Dendritic cell treated with granulocyte-macrophage colony-stimulating factor and Interleukin-4, amounts not matched to agents 40 ng/mL and 50 ng/mL, for 4 days (primary cell): ENCODE data around the gene TBC1D19.

Experiments used
- H3K27ac Mint-ChIP-seq: one replicate; pipeline ENCODE4 v1.8.0; 2022; ENCODE audit warnings: mild to moderate bottlenecking, mixed read lengths
- H3K27me3 Mint-ChIP-seq: one replicate; pipeline ENCODE4 v1.8.0; 2022; ENCODE audit warnings: mild to moderate bottlenecking, mixed read lengths
- H3K36me3 Mint-ChIP-seq: one replicate; pipeline ENCODE4 v1.8.0; 2022; ENCODE audit warnings: low read depth, mixed read lengths
- H3K4me1 Mint-ChIP-seq: one replicate; pipeline ENCODE4 v1.8.0; 2022; ENCODE audit warnings: low read depth, mixed read lengths
- H3K4me3 Mint-ChIP-seq: one replicate; pipeline ENCODE4 v1.8.0; 2022; ENCODE audit warnings: mild to moderate bottlenecking, moderate library complexity, mixed read lengths
- H3K9me3 Mint-ChIP-seq: one replicate; pipeline ENCODE4 v1.8.0; 2022; ENCODE audit warnings: mixed read lengths
- intact Hi-C: fragments of 100-400 bp; cut with micrococcal nuclease; formaldehyde crosslinking; loops from one replicate; pipeline ENCODE4 v1.15.0; 2022

The TBC1D19 gene

GRCh38 chr4:26772096-26772873 is 188.4 kb downstream of the TBC1D19 start:
- intact Hi-C loops = no loop called here
- no peaks in the 10 kb centered on the region for H3K9me3 Mint-ChIP-seq
- H3K4me1 Mint-ChIP-seq = no peaks in the 10 kb centered on the region
- H3K36me3 Mint-ChIP-seq = no peaks in the 10 kb centered on the region
- no peak overlapping the region for H3K27ac Mint-ChIP-seq
- H3K27me3 Mint-ChIP-seq = no peaks in the 10 kb centered on the region
- no peak overlapping the region for H3K4me3 Mint-ChIP-seq

GRCh38 chr4:26779224-26779623 is 195.3 kb downstream of the TBC1D19 start:
- H3K27ac Mint-ChIP-seq = no peak overlapping the region
- intact Hi-C loops = no loop called here
- H3K4me1 Mint-ChIP-seq = no peaks in the 10 kb centered on the region
- no peaks in the 10 kb centered on the region for H3K27me3 Mint-ChIP-seq
- no peak overlapping the region for H3K4me3 Mint-ChIP-seq
- H3K9me3 Mint-ChIP-seq = no peaks in the 10 kb centered on the region
- H3K36me3 Mint-ChIP-seq = no peaks in the 10 kb centered on the region

GRCh38 chr4:26779674-26780073 is 195.8 kb downstream of the TBC1D19 start:
- Mint-ChIP-seq H3K27me3 (no peaks in the 10 kb centered on the region), H3K4me1 (no peaks in the 10 kb centered on the region), H3K27ac (no peak overlapping the region), H3K36me3 (no peaks in the 10 kb centered on the region), H3K9me3 (no peaks in the 10 kb centered on the region), H3K4me3 (no peak overlapping the region)
- intact Hi-C loops = no loop called here

- Mint-ChIP-seq H3K4me1 (no peaks in the 10 kb centered on the region), H3K4me3 (no peak overlapping the region), H3K36me3 (no peaks in the 10 kb centered on the region), H3K27ac (no peak overlapping the region), H3K27me3 (no peaks in the 10 kb centered on the region), H3K9me3 (no peaks in the 10 kb centered on the region)
- intact Hi-C loops = no loop called here
Observed at GRCh38 chr4:26780539-26780938, 196.7 kb downstream of the TBC1D19 start.

- Mint-ChIP-seq H3K9me3 (no peaks in the 10 kb centered on the region), H3K4me1 (peaks cover 11% of the 10 kb centered on the region), H3K27me3 (no peaks in the 10 kb centered on the region), H3K4me3 (no peak overlapping the region), H3K27ac (no peak overlapping the region), H3K36me3 (no peaks in the 10 kb centered on the region)
- intact Hi-C loops = no loop called here
Observed at GRCh38 chr4:26782168-26782829, 198.4 kb downstream of the TBC1D19 start.

- H3K4me3 Mint-ChIP-seq = no peak overlapping the region
- H3K27ac Mint-ChIP-seq = no peak overlapping the region
- peaks cover 16% of the 10 kb centered on the region for H3K4me1 Mint-ChIP-seq
- peaks cover 1% of the 10 kb centered on the region for H3K27me3 Mint-ChIP-seq
- no peaks in the 10 kb centered on the region for H3K9me3 Mint-ChIP-seq
- no peaks in the 10 kb centered on the region for H3K36me3 Mint-ChIP-seq
- intact Hi-C loops = no loop called here
Observed at GRCh38 chr4:26782830-26783202, 198.9 kb downstream of the TBC1D19 start.

- Mint-ChIP-seq H3K4me3 (no peak overlapping the region), H3K9me3 (no peaks in the 10 kb centered on the region), H3K27me3 (peaks cover 1% of the 10 kb centered on the region), H3K27ac (no peak overlapping the region), H3K36me3 (no peaks in the 10 kb centered on the region), H3K4me1 (peaks cover 21% of the 10 kb centered on the region)
- intact Hi-C loops = no loop called here
Observed at GRCh38 chr4:26784207-26784865, 200.5 kb downstream of the TBC1D19 start.

GRCh38 chr4:26785312-26785711 is 201.4 kb downstream of the TBC1D19 start:
- H3K27ac Mint-ChIP-seq = no peak overlapping the region
- peaks cover 21% of the 10 kb centered on the region for H3K4me1 Mint-ChIP-seq
- no peaks in the 10 kb centered on the region for H3K9me3 Mint-ChIP-seq
- H3K4me3 Mint-ChIP-seq = no peak overlapping the region
- peaks cover 1% of the 10 kb centered on the region for H3K27me3 Mint-ChIP-seq
- H3K36me3 Mint-ChIP-seq = no peaks in the 10 kb centered on the region
- intact Hi-C loops = no loop called here

- Mint-ChIP-seq H3K4me3 (no peak overlapping the region), H3K4me1 (peaks cover 21% of the 10 kb centered on the region), H3K36me3 (no peaks in the 10 kb centered on the region), H3K27ac (no peak overlapping the region), H3K9me3 (no peaks in the 10 kb centered on the region), H3K27me3 (peaks cover 1% of the 10 kb centered on the region)
- intact Hi-C loops = no loop called here
Observed at GRCh38 chr4:26785810-26786209, 201.9 kb downstream of the TBC1D19 start.

GRCh38 chr4:26786916-26787315 is 203.0 kb downstream of the TBC1D19 start:
- Mint-ChIP-seq H3K27me3 (peaks cover 7% of the 10 kb centered on the region), H3K9me3 (no peaks in the 10 kb centered on the region), H3K36me3 (no peaks in the 10 kb centered on the region), H3K4me1 (peaks cover 24% of the 10 kb centered on the region), H3K4me3 (no peak overlapping the region), H3K27ac (no peak overlapping the region)
- intact Hi-C loops = no loop called here

- H3K4me1 Mint-ChIP-seq = peaks cover 32% of the 10 kb centered on the region
- no peak overlapping the region for H3K4me3 Mint-ChIP-seq
- H3K27me3 Mint-ChIP-seq = peaks cover 7% of the 10 kb centered on the region
- H3K9me3 Mint-ChIP-seq = no peaks in the 10 kb centered on the region
- H3K36me3 Mint-ChIP-seq = no peaks in the 10 kb centered on the region
- intact Hi-C loops = loop anchor here (2.0 kb wide), 1 partner anchor 223 kb away; no protein-coding TSS in a partner anchor
- no peak overlapping the region for H3K27ac Mint-ChIP-seq
Observed at GRCh38 chr4:26787461-26788340, 203.8 kb downstream of the TBC1D19 start.

- Mint-ChIP-seq H3K4me3 (no peak overlapping the region), H3K27me3 (peaks cover 7% of the 10 kb centered on the region), H3K27ac (no peak overlapping the region), H3K4me1 (peaks cover 35% of the 10 kb centered on the region), H3K9me3 (no peaks in the 10 kb centered on the region), H3K36me3 (no peaks in the 10 kb centered on the region)
- intact Hi-C loops = loop anchor here (2.0 kb wide), 1 partner anchor 222 kb away; no protein-coding TSS in a partner anchor
Observed at GRCh38 chr4:26788341-26788733, 204.5 kb downstream of the TBC1D19 start.

- intact Hi-C loops = loop anchor here (2.0 kb wide), 1 partner anchor 222 kb away; no protein-coding TSS in a partner anchor
- H3K4me3 Mint-ChIP-seq = no peak overlapping the region
- H3K9me3 Mint-ChIP-seq = no peaks in the 10 kb centered on the region
- peaks cover 35% of the 10 kb centered on the region for H3K4me1 Mint-ChIP-seq
- peaks cover 7% of the 10 kb centered on the region for H3K27me3 Mint-ChIP-seq
- H3K27ac Mint-ChIP-seq = no peak overlapping the region
- no peaks in the 10 kb centered on the region for H3K36me3 Mint-ChIP-seq
Observed at GRCh38 chr4:26789208-26789607, 205.3 kb downstream of the TBC1D19 start.
